ENCODE measurements around the gene OR1D5.

DNA sequence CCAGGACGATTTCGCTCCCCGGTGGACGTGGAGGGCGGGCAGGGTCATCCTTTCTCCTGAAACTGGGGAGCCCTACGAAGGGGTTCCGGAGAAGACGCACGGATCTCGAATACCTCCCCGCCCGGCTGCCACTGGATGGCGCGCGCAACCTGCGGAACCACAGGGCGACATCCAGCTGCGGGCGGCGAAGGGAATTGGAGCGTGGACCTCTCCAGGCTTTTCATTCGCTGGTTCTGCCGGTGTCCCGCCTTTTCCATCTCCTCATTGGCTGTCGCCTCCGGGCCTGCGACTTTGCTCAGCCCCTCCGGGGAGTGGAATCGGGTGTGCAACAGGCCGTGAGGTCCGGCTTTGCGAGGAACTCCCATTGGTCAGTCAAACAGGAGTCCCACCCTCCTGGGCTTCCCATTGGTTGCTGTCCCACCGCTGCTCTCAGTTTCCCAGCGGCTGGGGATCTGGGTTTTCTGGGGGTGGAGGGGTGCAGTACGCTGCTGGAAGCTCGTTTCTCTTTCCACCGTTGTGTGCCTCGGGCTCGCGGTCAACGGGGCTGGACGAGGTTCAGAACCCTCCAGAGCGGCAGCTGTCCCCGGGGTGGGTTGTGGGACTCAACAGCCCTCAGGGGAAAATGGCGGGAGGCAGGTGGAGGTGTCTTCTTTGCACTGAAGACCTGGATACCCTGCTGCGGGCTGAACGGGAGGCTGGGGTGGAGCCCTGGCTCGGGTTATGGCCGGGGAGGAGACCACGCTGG is 14.5 kb downstream of the OR1D5 start:
- TF ChIP-seq, protein P1, sequence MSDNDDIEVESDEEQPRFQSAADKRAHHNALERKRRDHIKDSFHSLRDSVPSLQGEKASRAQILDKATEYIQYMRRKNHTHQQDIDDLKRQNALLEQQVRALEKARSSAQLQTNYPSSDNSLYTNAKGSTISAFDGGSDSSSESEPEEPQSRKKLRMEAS (IDR thresholded peaks at IDR 0.05; ENCODE audit: low read depth, low read length), result peak; percentile 1; the same call in 1 of the 2 replicates
- TF ChIP-seq, protein P2, sequence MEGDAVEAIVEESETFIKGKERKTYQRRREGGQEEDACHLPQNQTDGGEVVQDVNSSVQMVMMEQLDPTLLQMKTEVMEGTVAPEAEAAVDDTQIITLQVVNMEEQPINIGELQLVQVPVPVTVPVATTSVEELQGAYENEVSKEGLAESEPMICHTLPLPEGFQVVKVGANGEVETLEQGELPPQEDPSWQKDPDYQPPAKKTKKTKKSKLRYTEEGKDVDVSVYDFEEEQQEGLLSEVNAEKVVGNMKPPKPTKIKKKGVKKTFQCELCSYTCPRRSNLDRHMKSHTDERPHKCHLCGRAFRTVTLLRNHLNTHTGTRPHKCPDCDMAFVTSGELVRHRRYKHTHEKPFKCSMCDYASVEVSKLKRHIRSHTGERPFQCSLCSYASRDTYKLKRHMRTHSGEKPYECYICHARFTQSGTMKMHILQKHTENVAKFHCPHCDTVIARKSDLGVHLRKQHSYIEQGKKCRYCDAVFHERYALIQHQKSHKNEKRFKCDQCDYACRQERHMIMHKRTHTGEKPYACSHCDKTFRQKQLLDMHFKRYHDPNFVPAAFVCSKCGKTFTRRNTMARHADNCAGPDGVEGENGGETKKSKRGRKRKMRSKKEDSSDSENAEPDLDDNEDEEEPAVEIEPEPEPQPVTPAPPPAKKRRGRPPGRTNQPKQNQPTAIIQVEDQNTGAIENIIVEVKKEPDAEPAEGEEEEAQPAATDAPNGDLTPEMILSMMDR (IDR thresholded peaks at IDR 0.05; ENCODE audit: low read depth, low read length), result peak; percentile 40
- TF ChIP-seq POLR2A (IDR thresholded peaks at IDR 0.05; ENCODE audit: extremely low read depth, insufficient read length) (peak; percentile 34), MYC (IDR thresholded peaks at IDR 0.05; ENCODE audit: low read depth, low read length) (no peak)
